Measurements from ENCODE around the gene CCDC63.
"Not testable (repeated sequence)": the region's sequence is repeated elsewhere in the genome, so short reads cannot be mapped to it uniquely, and the experiment has no call there.

CCDC63 gene

GRCh38 chr12:110923192-110923591 lies 76.4 kb downstream of the CCDC63 start:
- no peak for DNase-seq (ENCODE audit: low read depth in 2 of 2)

- no peak for DNase-seq (ENCODE audit: low read depth in 2 of 2)
Measured at GRCh38 chr12:110923692-110924334, 77.0 kb downstream of the CCDC63 start.

DNA sequence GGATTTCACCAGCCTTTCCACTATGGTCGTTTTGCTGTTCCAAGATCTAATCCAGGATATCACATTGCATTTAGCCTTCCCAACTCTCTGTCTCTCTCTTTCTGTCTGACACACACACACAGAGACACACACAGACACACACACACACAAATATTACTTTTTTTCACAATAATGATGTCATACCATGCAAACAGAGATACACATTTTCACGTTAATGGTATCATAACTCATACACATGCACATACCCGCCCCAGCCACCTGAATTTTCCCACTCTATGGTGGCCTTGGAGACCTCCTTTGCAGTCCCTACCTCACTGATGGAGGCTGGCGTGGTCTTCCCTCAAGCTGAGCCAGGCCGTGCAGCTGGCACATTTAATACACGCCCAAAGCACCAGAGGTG lies 80.8 kb downstream of the CCDC63 start:
- DNase-seq (ENCODE audit: low read depth in 2 of 2) = no peak

DNA sequence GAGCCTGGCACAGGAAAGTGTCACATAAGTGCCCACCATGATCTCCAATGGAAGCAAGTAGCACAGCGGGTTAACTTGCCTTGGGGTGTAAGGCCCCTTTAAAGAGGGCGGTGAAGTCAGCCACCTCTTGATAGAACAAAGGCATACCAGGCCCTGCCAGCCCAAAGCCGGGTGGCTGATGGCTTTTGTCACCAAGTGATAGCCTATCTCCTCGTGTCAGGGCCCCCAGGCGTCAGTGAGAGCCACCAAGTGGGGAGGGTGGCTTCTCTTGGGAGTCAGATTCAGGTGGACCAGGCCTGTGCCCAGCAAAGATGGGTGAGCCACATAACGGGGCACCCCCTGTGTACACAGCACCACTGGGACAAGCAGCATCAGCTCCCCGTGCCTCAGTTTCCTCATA lies 81.9 kb downstream of the CCDC63 start:
- DNase-seq (ENCODE audit: low read depth in 2 of 2) = no peak

DNA sequence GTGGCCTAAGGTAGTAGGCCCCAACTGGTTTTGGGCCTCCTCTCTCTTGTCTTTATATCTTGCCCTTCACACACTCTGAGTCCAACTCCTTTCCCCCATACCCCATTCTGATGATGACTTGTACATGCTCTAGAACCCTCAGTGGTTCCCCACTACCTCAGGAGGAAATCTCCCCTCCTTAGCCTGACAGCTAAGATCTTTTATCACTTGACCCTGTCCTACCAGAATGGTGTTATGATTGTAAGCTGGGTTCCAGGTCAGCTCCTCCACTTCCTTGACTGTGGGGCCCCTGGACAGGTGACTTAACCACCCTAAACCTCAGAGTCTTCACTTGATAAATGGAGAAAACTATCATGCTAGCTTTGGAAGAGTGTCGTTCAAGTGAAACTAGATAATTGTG lies 83.0 kb downstream of the CCDC63 start:
- no peak for DNase-seq (ENCODE audit: low read depth in 2 of 2)

- DNase-seq (ENCODE audit: low read depth in 2 of 2) = no peak
Measured at GRCh38 chr12:110930348-110931314, 83.8 kb downstream of the CCDC63 start.

GRCh38 chr12:110931315-110931728 lies 84.5 kb downstream of the CCDC63 start:
- no peak for DNase-seq (ENCODE audit: low read depth in 2 of 2)

- DNase-seq (ENCODE audit: low read depth in 2 of 2) = no peak
Measured at GRCh38 chr12:110932046-110932445, 85.3 kb downstream of the CCDC63 start.

DNA sequence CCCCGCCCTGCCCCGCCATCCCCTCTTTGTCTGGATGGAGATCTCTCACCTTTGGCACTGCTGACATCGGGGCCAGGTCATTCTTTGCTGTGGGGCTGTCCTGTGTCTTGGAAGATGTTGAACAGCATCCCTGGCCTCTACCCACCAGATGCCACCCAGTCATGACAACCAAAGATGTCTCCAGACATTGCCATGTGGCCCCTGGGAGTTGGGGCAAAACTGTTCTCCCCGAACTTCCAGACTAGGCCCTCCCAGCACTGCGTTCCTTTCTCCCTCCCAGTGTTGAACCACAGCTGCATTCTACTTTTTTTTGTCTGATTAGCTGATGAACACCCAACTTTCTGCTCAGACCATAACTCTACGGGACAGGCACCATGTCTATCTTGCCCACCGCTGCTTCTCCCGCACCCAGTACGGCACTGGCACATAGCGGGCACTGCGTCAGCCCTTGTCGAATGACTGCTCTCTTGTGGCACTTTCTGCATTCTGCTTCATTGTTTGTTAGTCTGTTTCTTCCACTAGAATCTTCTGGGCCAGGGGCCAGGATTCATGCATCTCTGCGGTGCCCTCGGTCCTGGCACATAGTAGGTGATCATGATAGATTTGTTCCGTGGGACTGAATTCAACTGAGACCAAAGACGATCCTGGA lies 86.7 kb downstream of the CCDC63 start:
- DNase-seq (ENCODE audit: low read depth in 2 of 2) = no peak

- no peak for DNase-seq (ENCODE audit: low read depth in 2 of 2)
Measured at GRCh38 chr12:110934093-110934852, 87.5 kb downstream of the CCDC63 start.

GRCh38 chr12:110935588-110935987 lies 88.8 kb downstream of the CCDC63 start:
- no peak for DNase-seq (ENCODE audit: low read depth in 2 of 2)

DNA sequence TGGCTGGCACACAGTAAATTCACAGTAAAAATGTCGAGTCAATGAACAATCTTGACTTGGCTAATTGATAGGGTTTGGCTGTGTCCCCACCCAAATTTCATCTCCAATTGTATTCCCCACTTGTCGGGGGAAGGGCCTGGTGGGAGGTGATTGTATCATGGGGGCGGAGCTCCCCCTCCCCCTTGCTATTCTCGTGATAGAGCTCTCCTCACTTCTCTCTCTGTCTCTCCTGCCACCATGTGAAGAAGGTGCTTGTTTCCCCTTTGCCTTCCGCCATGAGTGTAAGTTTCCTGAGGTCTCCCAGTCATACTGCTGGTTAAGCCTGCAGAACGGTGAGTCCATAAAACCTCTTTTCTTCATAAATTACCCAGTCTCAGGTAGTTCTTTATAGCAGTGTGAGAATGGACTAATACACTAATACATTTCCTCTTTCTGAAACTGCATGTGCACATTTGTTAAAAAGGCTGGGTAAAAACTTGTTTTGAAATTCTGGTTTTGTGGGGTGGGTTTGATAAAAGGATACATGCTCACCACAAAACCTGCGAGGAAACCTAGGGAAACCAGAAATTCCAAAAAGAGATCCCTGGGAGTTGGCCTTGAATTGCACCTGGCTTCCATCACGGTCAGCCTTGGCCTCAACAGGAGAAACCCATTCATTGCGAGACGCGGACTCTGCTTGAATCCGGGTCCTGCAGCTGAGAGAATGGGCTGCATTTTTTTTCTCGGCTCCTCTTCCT lies 89.7 kb downstream of the CCDC63 start:
- DNase-seq (ENCODE audit: low read depth in 2 of 2) = no peak

DNA sequence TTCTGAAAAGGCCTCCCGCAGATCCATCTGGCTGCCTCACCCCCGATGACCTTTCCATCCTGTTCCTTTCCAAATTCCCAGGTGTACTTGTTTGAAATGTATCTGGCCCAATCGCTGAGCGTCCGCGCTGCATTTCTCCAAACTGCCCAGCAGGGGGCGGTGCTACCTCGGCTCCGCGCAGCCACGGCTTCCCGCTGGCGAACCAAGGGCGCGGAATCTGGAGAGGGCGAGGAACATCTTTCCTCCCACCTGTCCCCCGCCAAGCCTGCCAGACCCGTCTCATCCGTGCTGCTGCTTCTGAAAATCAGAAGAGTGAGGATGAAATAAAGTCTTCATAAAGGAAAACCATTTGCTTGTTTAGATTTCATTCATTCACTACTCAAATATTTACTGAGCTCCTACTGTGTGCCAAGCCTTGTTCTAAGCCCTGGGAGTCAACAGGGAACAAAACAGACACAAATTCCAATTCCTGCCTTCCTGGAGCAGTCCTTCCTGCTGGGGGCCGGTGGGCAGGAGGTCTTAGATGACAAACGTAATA lies 90.4 kb downstream of the CCDC63 start:
- peak; percentile 42 to 52 for DNase-seq (ENCODE audit: low read depth in 2 of 2)

DNA sequence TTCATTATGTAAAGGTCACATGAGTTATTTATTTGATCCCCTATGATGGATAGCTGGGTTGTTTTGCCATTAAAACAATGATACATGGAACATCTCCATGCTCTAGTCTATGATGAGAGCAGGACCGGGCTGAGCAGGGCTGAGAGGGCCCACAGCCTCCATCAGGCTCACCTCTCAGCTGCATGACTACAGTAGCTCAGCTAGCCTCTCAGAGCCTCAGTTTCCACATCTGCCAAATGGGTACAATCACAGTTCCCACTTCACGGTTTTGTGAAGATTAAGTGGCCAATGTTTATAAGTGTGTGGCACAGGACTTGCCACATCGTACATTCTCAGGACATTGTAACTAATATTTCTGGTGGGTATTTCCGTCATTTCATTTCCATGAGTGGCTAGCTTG lies 93.5 kb downstream of the CCDC63 start:
- DNase-seq (ENCODE audit: low read depth in 2 of 2) = no peak

GRCh38 chr12:110940933-110941332 lies 94.1 kb downstream of the CCDC63 start:
- DNase-seq (ENCODE audit: low read depth in 2 of 2) = no peak

- DNase-seq (ENCODE audit: low read depth in 2 of 2) = no peak
Measured at GRCh38 chr12:110941391-110941790, 94.6 kb downstream of the CCDC63 start.

- no peak for DNase-seq (ENCODE audit: low read depth in 2 of 2)
Measured at GRCh38 chr12:110943373-110943772, 96.6 kb downstream of the CCDC63 start.

GRCh38 chr12:110948041-110948440 lies 101.3 kb downstream of the CCDC63 start:
- DNase-seq (ENCODE audit: low read depth in 2 of 2) = no peak

DNA sequence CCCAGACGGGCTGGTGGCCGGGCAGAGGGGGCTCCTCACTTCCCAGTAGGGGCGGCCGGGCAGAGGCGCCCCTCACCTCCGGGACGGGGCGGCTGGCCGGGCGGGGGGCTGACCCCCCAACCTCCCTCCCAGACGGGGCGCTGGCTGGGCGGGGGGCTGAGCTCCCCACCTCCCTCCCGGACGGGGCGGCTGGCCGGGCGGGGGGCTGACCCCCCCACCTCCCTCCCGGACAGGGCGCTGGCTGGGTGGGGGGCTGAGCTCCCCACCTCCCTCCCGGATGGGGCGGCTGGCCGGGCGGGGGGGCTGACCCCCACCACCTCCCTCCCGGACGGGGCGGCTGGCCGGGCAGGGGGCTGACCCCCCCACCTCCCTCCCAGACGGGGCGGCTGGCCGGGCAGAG lies 103.7 kb downstream of the CCDC63 start:
- DNase-seq (ENCODE audit: low read depth in 2 of 2) = not testable (repeated sequence)

DNA sequence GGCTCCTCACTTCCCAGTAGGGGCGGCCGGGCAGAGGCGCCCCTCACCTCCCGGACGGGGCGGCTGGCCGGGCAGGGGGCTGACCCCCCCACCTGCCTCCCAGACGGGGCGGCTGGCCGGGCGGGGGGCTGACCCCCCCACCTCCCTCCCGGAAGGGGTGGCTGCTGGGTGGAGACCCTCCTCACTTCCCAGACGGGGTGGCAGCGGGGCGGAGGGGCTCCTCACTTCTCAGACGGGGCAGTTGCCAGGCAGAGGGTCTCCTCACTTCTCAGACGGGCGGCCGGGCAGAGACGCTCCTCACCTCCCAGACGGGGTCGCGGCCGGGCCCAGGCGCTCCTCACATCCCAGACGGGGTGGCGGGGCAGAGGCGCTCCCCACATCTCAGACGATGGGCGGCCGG lies 104.1 kb downstream of the CCDC63 start:
- DNase-seq (ENCODE audit: low read depth in 2 of 2) = not testable (repeated sequence)
